ENCODE data around the gene SNAPC2.

SNAPC2 gene

DNA sequence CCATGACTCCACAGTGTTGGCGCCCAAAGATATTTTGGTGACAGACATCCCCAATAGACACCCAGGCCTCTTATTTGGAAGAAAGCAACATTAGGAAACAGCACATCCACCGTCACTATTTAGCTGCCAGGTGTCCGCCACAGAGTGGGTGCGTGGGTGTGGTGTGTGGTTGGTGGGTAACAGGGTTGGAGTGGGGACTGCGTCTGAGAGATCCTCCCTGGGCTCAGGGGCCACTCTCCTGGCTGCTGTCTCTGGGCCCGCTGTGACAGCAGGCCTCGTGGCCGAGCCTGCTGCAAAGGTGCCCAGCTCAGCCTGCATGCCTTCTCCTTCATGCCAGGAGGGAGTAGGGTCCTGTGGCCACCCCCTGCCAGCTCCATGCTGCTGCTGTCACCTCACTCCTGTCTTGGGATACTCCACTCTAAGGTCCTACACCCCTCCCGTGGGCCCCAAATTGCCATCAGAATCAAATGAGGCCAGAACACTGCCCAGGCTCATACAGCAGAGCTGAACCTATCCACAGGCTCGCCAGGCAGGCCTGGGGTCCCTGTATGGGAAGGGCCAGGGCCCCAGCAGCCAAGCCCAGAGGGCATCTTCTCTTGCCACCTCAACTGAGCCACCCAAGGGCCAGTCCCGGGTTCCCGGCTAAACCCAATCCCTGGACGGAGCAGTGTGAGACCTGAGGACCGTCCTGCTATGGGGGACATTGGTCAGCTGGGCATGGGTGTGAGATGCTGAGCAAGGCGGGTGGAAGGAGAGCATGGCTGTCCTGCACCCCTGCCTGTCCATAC, 48.1 kb downstream of the SNAPC2 start:
- no peak for DNase-seq (ENCODE audit: low spot score)

- DNase-seq (ENCODE audit: low spot score): no peak
These were observed 48.8 kb downstream of the SNAPC2 start for GRCh38 chr19:7968796-7969554.

DNA sequence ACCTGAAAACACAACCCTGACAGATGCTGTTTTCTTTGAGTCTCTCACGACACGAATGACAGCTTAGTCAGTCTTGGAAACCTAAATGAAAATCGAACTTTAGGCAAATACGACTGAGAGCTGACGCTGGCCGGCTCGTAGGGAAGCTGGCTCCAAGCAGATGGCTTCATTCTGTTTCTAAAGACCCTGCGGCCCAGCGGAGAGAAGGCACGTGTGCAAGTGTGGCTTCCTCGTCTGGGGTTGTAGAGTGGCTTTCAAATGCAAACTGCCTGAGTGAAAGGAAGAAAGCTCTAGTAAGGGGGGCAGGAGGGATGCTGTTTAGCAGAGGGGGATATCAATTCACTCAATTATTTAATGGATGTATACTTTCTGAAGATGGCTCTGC, 49.4 kb downstream of the SNAPC2 start:
- DNase-seq (ENCODE audit: low spot score): no peak

- peak; percentile 22 for DNase-seq (ENCODE audit: low spot score)
These were observed 50.7 kb downstream of the SNAPC2 start for GRCh38 chr19:7970716-7971448.

DNA sequence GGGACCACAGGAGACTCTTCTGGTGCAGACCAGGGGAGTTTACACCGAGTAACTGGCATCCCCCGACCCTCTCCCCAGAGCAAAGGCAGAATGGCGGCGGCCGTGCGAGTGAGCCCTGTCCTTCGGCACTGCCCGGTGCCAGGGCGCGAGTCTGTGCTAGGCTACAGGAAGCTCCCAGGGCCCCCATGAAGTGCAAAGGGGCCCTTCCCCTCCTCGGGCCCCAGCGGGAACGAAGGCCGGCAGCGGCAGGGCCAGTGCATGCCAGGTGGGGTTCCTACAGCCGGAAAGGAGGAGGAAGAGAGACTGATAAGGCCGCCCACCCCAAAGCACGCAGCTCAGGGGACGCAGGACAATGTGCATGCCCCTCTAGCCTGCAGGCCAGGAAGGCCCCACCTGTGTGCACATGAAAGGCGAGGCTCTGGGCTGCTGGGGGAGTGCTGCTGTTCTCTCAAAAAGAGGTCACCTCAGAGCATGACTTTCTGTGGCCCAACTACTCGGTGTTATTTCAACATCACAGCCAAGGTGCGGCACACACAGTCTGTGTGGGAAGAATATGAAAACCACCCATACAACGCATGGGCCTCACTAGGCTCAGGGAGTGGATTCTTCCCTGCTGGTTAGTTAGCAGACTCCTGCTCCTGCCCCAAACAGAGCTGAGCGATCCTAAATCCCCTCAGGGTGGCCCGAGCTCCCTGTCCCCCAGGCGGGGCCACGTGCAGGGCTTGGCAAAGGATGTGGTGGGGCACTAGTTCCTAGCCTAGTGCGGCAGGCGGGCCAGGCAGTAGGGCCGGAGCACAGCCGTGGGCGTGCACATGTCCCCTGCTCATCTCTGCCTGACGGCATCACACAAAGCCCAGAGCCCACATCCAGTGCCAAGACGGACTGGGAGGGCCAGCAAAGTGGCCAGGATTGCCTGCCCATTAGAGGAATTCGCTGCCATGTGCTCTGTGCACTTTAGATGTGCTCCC, 51.7 kb downstream of the SNAPC2 start:
- DNase-seq (ENCODE audit: low spot score): no peak
